HG03025 (cell line): ENCODE results near the gene SLC8A2.
"Not testable (repeated sequence)": the region's sequence is repeated elsewhere in the genome, so short reads cannot be mapped to it uniquely, and the experiment has no call there.

Experiments
- ATAC-seq: cut with Tn5 transposase; IDR thresholded peaks from one replicate; pipeline ENCODE4 v1.9.1; 2021; ENCODE audit warnings: mild to moderate bottlenecking, moderate library complexity; ENCODE audit not compliant: unreplicated experiment, low FRiP score

The SLC8A2 gene

GRCh38 chr19:47417107-47417745, 54.5 kb downstream of the SLC8A2 start:
- ATAC-seq, result no peak

- no peak for ATAC-seq
These were observed 55.1 kb downstream of the SLC8A2 start for GRCh38 chr19:47416643-47416985.

GRCh38 chr19:47415953-47416642, 55.6 kb downstream of the SLC8A2 start:
- ATAC-seq, result no peak

- ATAC-seq, result no peak
These were observed 57.2 kb downstream of the SLC8A2 start for GRCh38 chr19:47414469-47414868.

GRCh38 chr19:47413941-47414340, 57.8 kb downstream of the SLC8A2 start:
- ATAC-seq, result no peak

GRCh38 chr19:47411696-47412095, 60.0 kb downstream of the SLC8A2 start:
- not testable (repeated sequence) for ATAC-seq

- no peak for ATAC-seq
These were observed 60.6 kb downstream of the SLC8A2 start for GRCh38 chr19:47411101-47411500.

- ATAC-seq, result no peak
These were observed 63.3 kb downstream of the SLC8A2 start for GRCh38 chr19:47408156-47408938.

- ATAC-seq, result no peak
These were observed 64.3 kb downstream of the SLC8A2 start for GRCh38 chr19:47407417-47407774.

- no peak for ATAC-seq
These were observed 64.8 kb downstream of the SLC8A2 start for GRCh38 chr19:47406711-47407416.

GRCh38 chr19:47405854-47406417, 65.8 kb downstream of the SLC8A2 start:
- ATAC-seq, result no peak

GRCh38 chr19:47405197-47405550, 66.5 kb downstream of the SLC8A2 start:
- ATAC-seq, result no peak

GRCh38 chr19:47404334-47405196, 67.1 kb downstream of the SLC8A2 start:
- no peak for ATAC-seq

- ATAC-seq, result no peak
These were observed 69.2 kb downstream of the SLC8A2 start for GRCh38 chr19:47402504-47402903.

GRCh38 chr19:47398707-47399597, 72.7 kb downstream of the SLC8A2 start:
- no peak for ATAC-seq

- ATAC-seq, result no peak
These were observed 80.0 kb downstream of the SLC8A2 start for GRCh38 chr19:47391510-47392223.

GRCh38 chr19:47390533-47391488, 80.9 kb downstream of the SLC8A2 start:
- ATAC-seq, result no peak
